HFFc6 (cell line): ENCODE measurements around the gene TLR2. TPM values are rescaled to one million over a fixed set of nuclear protein-coding genes. Genes with fewer than 3 reads are reported as not detected.

Experiments
- DNase-seq: peaks from one replicate; pipeline ENCODE4 v3.0.0-alpha.2; 2018
- H3K27ac Mint-ChIP-seq: 2 replicates; pipeline ENCODE4 v1.8.0; 2020; ENCODE audit warnings: mild to moderate bottlenecking, mixed read lengths
- H3K27me3 Mint-ChIP-seq: 2 replicates; pipeline ENCODE4 v1.8.0; 2021; ENCODE audit warnings: mild to moderate bottlenecking, moderate library complexity, mixed read lengths; ENCODE audit not compliant: insufficient read depth
- H3K36me3 Mint-ChIP-seq: 2 replicates; pipeline ENCODE4 v1.8.0; 2021; ENCODE audit warnings: low read depth, mixed read lengths
- H3K4me1 Mint-ChIP-seq: 2 replicates; pipeline ENCODE4 v1.8.0; 2020; ENCODE audit warnings: low read depth, mixed read lengths
- H3K4me3 Mint-ChIP-seq: 2 replicates; pipeline ENCODE4 v1.8.0; 2020; ENCODE audit warnings: mild to moderate bottlenecking, moderate library complexity, mixed read lengths
- H3K9me3 Mint-ChIP-seq: 2 replicates; pipeline ENCODE4 v1.8.0; 2020; ENCODE audit warnings: mild to moderate bottlenecking, mixed read lengths
- total RNA-seq, 6 experiments: library from RNA; stranded (reverse); fragmentation: NEBNext Ultra II Directional; extraction: Animal tissue kit (Norgen Biotek cat#: 25700); gene quantifications; 2 replicates in 1 of 6; 3 replicates in 5 of 6; pipeline ENCODE4 v1.2.3, GENCODE V29; 2021
- TF ChIP-seq, protein P1 (sequence below): fragments of 200-600 bp; sonication (generic); IDR thresholded peaks from 2 replicates; pipeline ENCODE4 v1.5.0; 2021; ENCODE audit warnings: antibody characterized with exemption, mild to moderate bottlenecking

The TLR2 gene
- total RNA-seq, 6 experiments from 2014 or later, result not detected

DNA sequence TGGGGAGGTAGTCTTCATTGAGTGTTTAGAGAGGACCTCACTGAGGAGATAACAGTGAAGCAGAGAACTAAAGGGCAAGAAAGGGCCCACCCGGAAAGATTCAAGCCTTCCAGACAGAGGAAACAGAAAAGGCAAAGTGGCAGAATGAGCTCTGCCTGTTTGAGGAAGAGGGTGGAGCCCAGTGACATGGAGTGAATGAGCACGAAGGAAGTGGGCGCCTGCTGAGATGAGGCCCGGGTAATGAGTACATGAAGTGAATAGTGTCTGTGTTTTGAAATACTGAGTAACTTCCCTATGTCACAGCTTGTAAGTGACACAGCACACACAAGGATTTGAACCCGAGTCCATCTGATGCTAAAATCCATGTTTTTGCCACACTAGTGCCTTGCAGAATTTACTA is 32.5 kb upstream of the TLR2 start:
- Mint-ChIP-seq H3K9me3 (no peaks in the 10 kb centered on the region), H3K27me3 (peaks cover 11% of the 10 kb centered on the region)
- TF ChIP-seq, protein P1, sequence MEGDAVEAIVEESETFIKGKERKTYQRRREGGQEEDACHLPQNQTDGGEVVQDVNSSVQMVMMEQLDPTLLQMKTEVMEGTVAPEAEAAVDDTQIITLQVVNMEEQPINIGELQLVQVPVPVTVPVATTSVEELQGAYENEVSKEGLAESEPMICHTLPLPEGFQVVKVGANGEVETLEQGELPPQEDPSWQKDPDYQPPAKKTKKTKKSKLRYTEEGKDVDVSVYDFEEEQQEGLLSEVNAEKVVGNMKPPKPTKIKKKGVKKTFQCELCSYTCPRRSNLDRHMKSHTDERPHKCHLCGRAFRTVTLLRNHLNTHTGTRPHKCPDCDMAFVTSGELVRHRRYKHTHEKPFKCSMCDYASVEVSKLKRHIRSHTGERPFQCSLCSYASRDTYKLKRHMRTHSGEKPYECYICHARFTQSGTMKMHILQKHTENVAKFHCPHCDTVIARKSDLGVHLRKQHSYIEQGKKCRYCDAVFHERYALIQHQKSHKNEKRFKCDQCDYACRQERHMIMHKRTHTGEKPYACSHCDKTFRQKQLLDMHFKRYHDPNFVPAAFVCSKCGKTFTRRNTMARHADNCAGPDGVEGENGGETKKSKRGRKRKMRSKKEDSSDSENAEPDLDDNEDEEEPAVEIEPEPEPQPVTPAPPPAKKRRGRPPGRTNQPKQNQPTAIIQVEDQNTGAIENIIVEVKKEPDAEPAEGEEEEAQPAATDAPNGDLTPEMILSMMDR, result no peak

GRCh38 chr4:153652051-153652784 is 31.9 kb upstream of the TLR2 start:
- H3K4me1 Mint-ChIP-seq, result peaks cover 7% of the 10 kb centered on the region; the same call in 1 of the 2 replicates
- H3K36me3 Mint-ChIP-seq, result no peaks in the 10 kb centered on the region
- peaks cover 9% of the 10 kb centered on the region for H3K27me3 Mint-ChIP-seq
- no peak overlapping the region for H3K4me3 Mint-ChIP-seq
- no peaks in the 10 kb centered on the region for H3K9me3 Mint-ChIP-seq
- H3K27ac Mint-ChIP-seq, result no peak overlapping the region; the same call in 1 of the 2 replicates
- TF ChIP-seq, protein P1, result no peak
- no peak for DNase-seq

More for the DNA sequence above, 32.5 kb upstream of the TLR2 start:
- Mint-ChIP-seq H3K27ac (no peak overlapping the region), H3K4me3 (no peak overlapping the region), H3K4me1 (peaks cover 7% of the 10 kb centered on the region; the same call in 1 of the 2 replicates), H3K36me3 (no peaks in the 10 kb centered on the region)
- no peak for DNase-seq

- H3K4me1 Mint-ChIP-seq, result peaks cover 7% of the 10 kb centered on the region; the same call in 1 of the 2 replicates
- H3K27me3 Mint-ChIP-seq, result peaks cover 8% of the 10 kb centered on the region
- DNase-seq, result no peak
- TF ChIP-seq, protein P1, result no peak
- no peaks in the 10 kb centered on the region for H3K9me3 Mint-ChIP-seq
- H3K36me3 Mint-ChIP-seq, result no peaks in the 10 kb centered on the region
- H3K4me3 Mint-ChIP-seq, result no peak overlapping the region
- H3K27ac Mint-ChIP-seq, result no peak overlapping the region
These were observed 29.0 kb upstream of the TLR2 start for GRCh38 chr4:153655002-153655541.

DNA sequence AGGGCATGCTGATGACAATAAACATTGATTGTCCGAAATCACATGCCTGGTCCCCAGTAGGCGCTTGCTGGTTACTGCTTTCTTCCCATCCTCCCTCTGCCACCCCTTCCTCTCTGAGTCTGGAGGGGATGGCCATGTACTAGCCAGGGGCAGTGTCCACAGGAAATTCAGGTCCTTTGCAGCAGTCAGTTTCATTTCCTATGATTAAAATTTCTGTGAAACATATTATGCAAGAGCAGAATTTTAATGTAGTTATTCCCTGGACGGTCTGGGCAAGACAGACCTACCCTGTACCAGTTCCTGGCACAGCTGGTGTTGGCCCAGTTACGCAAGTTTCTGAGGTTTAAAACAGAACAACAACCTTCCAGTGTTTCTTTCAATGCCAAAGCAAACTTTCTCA is 28.2 kb upstream of the TLR2 start:
- Mint-ChIP-seq H3K36me3 (no peaks in the 10 kb centered on the region), H3K4me3 (no peak overlapping the region), H3K4me1 (peaks cover 7% of the 10 kb centered on the region; the same call in 1 of the 2 replicates), H3K9me3 (no peaks in the 10 kb centered on the region), H3K27me3 (peaks cover 8% of the 10 kb centered on the region), H3K27ac (no peak overlapping the region)
- TF ChIP-seq, protein P1, result no peak
- DNase-seq, result no peak

DNA sequence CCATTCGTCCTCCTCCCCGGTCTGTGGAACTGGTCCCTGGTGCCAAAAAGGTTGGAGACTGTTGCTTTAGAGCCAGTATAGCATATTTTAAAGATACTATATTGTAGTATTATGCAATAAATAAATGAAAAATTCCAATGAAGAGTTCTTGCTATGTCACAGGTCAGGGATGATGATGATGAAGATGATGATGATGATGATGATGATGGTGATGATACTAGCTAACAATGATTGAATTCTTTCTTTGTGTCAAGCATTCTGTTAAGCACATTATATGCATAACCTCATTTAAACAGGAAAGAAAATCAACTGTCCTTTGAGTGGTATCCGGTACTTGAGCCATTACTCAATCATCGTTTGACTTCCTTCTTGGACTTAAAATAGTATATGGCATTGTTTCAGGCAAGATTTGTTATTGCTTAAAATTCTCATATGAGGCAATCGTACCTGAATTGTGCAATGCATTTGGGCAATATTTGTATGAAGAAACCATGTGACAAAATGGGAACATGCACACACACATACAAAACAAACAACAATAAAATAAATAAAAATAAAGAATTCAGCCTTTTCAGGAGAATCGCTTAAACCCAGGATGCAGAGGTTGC is 22.8 kb upstream of the TLR2 start:
- Mint-ChIP-seq H3K4me3 (no peak overlapping the region), H3K9me3 (no peaks in the 10 kb centered on the region), H3K27ac (no peak overlapping the region), H3K27me3 (peaks cover 11% of the 10 kb centered on the region), H3K4me1 (no peaks in the 10 kb centered on the region), H3K36me3 (no peaks in the 10 kb centered on the region)
- TF ChIP-seq, protein P1, result no peak
- no peak for DNase-seq
